Measurements from ENCODE around the gene PLA1A. TPM values are rescaled to one million over a fixed set of nuclear protein-coding genes. Genes with fewer than 3 reads are reported as not detected.
A peak's percentile ranks its signal among the peaks of the same experiment; 100 is the strongest.
"Not testable (repeated sequence)": the region's sequence is repeated elsewhere in the genome, so short reads cannot be mapped to it uniquely, and the experiment has no call there.

The PLA1A gene, protein sequence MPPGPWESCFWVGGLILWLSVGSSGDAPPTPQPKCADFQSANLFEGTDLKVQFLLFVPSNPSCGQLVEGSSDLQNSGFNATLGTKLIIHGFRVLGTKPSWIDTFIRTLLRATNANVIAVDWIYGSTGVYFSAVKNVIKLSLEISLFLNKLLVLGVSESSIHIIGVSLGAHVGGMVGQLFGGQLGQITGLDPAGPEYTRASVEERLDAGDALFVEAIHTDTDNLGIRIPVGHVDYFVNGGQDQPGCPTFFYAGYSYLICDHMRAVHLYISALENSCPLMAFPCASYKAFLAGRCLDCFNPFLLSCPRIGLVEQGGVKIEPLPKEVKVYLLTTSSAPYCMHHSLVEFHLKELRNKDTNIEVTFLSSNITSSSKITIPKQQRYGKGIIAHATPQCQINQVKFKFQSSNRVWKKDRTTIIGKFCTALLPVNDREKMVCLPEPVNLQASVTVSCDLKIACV
- polyA plus RNA-seq (2012; ENCODE audit: insufficient read depth, insufficient read length): not detected

DNA sequence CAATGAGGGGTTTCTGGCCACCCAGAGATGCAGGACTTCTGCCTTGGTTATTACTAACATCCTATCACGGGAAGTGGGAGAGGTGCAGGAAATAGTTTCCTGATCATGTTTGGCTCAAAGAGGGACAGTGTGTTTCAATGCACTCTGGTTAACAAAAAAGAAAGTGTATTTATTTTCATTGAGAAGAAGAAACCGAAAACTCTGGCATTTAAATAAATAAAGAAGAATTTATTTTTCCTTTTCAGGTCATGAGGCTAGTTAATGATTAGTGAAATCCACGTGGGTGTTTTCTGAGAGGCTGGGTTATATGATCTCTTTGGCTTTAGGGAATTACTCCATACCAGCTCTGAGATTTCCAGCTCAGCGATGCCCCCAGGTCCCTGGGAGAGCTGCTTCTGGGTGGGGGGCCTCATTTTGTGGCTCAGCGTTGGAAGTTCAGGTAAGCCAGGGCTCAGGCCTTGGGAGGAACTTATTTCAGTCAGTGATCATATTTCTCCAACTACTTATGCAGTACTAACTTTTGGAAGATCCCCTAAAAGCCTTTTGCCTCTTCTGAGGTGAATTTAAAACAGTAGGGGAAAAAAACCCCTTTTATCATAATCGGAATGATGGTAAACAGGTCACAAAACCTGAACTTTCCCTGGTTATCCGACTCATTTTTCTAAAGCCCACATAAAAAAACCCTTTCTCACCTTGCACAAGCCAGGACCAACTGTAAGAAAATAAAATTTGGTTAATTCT is at the start of gene PLA1A:
Gene PLA1A (plus strand): TSS at position 338 of the 741 bp plus-strand sequence. CDS start 29 bp downstream, at position 367.
- no peak for DNase-seq (ENCODE audit: low read depth, low spot score)
- H3K4me3 ChIP-seq (ENCODE audit: low read length): no peak within 1 kb of the TSS

DNA sequence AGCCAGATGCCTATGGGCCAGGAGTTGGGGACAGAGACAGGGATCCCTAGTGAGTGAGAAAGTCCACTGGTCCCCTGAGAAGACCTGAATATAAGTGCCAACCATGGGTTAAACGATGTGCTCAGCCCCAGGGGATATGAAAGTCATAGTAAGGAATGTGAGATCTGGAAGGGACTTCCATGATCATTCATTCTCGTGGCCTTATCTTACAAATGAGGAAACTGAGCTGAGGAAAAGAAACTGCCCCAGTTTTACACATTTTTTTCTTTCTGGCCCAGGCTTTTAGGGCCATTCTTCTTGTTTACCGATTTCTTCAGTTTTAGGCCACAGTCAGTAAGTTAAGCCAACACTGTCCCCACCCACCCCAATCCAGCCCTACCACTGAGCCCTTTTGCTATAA is 49.3 kb upstream of the PLA1A start:
- no peak for DNase-seq (ENCODE audit: low read depth, low spot score)
- no peak overlapping the region for H3K4me3 ChIP-seq (ENCODE audit: low read length)

DNA sequence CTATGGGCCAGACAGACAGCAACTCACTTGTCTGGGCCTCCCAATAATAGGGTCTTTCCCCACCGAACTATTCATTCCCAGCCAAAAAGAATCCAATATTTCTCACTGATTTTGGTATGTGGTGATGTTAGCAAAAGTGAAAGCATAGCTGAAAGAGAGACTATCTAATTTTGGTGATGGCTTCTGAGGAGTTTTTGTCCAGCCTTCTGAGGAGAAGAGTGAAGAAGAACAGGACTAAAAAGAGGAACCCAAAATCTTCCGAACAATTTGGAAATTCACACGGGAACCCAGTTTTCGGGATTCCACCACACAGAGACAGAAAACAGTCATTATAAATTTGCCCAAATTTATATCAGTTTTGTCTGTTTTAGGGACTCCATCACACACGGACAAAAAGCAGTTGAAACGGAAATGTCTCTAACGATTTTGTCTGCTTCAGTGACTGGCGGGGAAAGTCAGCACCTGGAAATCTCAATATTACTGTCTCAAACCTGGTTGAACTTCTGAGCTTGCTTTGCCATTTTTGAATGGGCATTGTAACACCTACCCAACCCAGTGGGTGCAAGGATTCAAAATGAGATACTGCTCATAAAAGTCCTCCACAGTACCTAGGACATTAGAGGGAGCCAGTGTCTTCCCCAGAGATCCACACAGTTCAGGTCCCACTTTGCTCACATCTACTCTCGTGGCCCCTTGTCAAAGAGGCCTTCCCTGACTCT is 47.3 kb upstream of the PLA1A start:
- H3K4me3 ChIP-seq (ENCODE audit: low read length): no peak overlapping the region
- DNase-seq (ENCODE audit: low read depth, low spot score): no peak

DNA sequence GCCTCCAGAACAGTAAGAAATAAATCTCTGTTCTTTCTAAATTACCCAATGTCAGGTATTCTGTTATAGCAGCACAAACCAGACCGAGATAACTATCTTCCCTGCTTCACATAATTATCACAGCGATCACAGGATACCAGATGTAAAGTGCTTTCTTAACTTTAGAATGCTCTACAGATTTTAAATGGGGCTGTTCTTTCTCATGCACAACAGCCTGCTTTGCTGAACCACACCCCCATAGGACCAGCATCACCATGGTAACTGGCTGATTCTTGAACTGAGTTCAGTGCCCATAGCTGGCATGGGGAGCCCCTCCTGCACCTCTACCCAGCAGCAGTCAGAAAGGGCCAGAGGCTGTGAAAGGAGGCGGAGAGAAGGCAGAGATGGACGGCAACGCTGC is 46.1 kb upstream of the PLA1A start:
- peak; percentile 3 for DNase-seq (ENCODE audit: low read depth, low spot score)
- no peak overlapping the region for H3K4me3 ChIP-seq (ENCODE audit: low read length)

DNA sequence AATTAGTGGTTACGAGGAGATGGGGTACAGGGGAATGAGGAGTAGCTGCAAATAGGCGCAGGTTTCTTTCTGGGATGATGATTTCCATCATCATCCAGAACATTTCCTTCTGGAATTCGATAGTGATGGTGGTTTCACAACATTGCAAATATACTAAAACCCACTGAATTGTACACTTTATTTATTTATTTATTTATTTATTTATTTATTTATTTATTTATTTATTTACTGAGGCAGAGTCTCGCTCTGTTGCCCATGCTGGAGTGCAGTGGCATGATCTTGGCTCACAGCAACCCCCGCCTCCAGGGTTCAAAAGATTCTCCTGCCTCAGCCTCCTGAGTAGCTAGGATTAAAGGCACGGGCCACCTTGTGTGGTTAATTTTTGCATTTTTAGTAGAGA is 44.8 kb upstream of the PLA1A start:
- H3K4me3 ChIP-seq (ENCODE audit: low read length); DNase-seq (ENCODE audit: low read depth, low spot score): not testable (repeated sequence)

DNA sequence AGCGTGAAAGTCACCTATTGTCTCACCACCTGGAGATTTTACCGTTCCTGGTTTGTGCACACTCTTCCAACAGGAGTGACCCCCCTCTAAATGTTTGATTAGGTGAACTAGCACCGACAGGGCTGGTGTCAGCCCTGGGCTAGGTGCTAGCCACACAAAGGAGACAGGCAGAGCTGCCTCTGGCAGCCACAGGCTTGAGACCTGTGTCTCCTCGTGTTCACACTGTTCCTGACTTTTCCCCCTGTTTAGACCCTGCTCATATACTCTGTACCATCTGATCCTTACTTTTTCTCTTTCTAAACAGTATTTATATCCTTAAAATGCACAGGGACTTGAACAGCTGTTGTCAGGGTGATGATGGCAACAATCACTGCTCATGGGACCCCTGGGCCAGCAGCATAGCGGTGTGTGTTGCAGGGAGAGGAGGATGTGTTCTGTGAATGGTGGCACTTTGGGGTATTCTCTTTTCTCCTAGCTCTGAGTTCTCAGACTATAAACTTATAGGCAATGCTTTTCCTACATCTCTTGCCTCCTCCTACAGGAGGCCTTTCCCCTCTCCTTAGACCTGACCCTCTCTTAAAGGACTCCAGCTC is 43.8 kb upstream of the PLA1A start:
- no peak for DNase-seq (ENCODE audit: low read depth, low spot score)
- no peak overlapping the region for H3K4me3 ChIP-seq (ENCODE audit: low read length)

DNA sequence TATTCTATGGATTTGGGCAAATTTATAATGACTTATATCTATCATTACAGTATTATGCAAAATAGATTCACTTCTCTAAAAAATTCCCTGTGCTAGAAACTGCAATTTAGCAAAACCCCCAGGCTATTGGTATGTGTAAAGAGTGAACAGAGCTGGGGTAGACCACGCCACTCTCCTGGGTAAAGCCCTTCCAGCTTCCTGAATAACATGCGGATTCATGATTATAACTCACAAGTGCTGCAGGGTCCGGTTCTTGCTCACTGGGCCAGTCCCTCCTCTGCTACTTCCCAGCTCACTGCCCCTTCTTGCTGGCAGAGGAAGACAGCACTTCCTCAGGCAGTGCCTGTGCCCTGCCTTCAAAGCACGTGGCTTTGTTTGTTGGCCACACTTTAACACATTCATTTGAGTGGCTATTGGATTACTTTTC is 42.4 kb upstream of the PLA1A start:
- DNase-seq (ENCODE audit: low read depth, low spot score): no peak
- H3K4me3 ChIP-seq (ENCODE audit: low read length): no peak overlapping the region

DNA sequence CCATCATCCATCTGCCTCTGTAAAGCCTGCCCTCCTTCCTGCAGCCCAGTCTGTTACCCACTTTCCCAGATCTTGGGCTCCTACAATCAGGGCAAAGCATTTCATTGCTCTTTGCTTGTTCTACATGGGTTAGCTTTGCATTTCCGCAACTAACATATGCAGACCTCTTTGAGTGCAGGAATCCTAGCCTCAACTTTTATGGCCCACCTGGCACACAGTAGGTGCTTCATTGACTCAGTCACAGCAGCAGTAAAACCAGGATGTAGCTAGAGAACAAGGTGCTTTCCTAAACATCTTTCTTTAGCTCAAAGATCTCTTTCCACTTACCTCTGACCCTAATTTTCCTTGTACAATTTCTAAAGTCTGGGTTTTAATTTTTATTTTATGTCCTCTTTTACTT is 41.8 kb upstream of the PLA1A start:
- H3K4me3 ChIP-seq (ENCODE audit: low read length): no peak overlapping the region
- no peak for DNase-seq (ENCODE audit: low read depth, low spot score)

DNA sequence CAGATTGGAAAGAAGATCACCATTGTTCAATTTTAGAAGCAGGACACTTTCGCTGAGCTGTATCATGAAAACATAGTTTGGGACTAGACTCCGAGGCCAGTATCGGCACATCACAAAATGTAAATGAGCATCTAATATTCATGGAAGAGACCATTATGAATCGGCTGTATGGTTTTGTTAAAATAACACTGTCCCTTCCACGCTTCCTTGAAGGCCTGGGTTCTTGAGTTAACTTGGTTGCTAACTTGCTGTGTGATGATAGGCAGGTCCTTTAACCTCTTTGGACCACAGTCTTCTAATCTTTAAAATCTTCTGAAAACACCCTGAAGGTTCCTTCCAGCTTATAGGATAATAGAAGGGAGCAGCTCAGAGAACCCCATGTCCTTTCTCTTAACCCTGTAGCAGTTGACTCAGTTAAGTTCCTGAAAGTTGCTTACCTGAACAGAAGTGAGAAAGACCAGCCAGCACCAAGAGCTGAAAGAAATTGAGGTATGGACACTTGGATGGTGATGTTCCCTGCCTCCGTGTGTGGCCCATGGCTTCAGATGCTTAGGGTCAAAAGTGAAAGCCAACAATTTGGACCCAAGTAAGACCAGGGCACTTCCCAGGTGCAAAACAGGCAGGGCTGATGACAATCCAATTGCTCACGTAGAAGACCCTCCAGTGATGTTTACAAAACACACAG is 40.4 kb upstream of the PLA1A start:
- no peak for DNase-seq (ENCODE audit: low read depth, low spot score)
- no peak overlapping the region for H3K4me3 ChIP-seq (ENCODE audit: low read length)

DNA sequence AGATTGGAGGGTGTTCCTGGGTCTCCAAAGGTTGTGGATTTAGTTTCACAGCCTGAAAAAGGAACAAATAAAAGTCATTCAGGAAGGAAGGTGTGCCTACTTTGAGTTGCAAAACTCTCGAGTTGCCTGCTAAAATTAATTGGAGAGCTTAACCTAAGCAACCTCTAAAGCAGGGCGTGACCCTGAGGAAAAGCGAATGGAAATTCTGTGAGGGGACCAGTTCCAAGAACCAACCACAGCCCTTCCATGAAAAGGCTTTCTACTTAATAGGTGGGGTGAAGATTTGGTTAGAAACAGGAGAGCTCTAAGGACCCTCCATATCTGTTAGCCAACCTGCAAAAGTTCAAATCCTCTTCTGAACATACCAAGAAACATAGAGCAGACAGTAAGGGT is 39.8 kb upstream of the PLA1A start:
- DNase-seq (ENCODE audit: low read depth, low spot score): no peak
- H3K4me3 ChIP-seq (ENCODE audit: low read length): no peak overlapping the region

DNA sequence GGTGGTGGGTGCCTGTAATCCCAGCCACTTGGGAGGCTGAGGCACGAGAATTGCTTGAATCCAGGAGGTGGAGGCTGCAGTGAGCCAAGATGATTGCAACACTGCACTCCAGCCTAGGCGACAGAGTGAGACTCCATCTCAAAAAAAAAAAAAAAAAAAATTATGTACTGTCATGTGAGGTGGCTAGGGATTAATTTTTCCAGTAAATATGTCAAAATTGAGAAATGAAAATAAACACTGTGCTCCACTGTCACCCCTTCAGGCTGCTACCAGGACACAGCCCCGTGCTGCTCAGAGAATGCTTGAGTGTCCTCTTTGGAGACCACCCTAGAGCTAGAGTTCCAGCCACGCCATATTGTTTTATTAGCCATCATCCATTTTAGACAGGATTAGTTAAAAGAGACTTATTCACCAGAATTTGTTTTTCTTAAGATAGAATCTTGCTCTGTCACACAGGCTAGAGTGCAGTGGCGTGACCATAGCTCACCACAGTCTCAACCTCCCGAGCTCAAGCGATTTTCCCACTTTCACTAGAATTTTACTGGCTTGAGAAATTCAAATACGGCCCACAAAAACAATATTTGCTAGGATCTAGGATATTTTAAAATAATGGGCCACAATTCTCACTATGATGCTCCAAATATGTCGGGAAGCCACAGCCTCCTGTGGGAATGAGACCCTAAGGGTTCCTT is 38.9 kb upstream of the PLA1A start:
- no peak for DNase-seq (ENCODE audit: low read depth, low spot score)
- H3K4me3 ChIP-seq (ENCODE audit: low read length): no peak overlapping the region

DNA sequence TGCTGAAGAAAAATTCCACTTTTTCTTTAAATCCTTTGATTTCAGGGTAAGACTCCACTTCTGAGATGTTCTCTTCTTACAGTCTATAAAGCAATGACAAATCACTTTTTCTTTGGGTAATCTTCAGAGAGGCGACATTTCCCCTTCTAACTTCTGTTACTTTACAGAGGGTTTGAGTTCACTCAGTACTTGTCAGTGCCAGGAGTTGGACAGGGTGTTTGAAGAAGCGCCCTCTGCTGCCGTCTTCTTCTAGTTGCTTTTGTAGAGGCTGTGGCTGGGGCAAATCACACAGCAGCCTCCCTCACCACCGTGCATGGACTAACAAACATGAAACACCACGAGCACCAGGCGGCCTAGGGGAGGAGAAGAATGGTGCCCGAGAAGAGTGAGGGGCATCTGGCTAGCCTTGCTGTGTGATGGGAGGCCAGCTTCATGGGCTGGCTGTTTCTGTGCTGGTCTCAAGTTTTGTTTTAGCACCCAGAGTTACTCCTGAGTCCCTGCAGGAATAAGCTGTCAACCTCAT is 38.2 kb upstream of the PLA1A start, which contains the start of gene CD80:
Gene CD80 (minus strand): TSS at position 174 of the 523 bp plus-strand sequence. CDS start 1,886 bp downstream, outside the sequence.
- DNase-seq (ENCODE audit: low read depth, low spot score): peak; percentile 75
- no peak within 1 kb of the TSS for H3K4me3 ChIP-seq (ENCODE audit: low read length)

DNA sequence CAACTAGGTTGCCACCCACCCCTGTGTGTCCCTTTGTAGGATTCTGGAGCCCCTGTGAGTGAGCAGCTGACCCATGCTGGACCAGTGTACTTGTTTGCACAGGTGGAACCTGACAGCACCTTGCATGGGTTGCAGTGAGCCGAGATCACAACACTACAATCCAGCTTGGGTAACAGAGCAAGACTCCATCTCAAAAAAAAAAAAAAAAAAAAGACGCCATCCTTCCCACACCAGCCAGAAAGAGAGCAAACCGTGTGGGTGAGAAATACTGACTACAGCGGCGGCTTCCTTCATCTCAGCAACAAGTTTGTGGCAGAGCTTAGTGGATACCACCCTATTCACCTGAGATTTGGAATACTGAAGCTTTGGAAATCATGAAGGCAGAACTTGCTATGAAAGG is 37.5 kb upstream of the PLA1A start:
- DNase-seq (ENCODE audit: low read depth, low spot score): no peak
- H3K4me3 ChIP-seq (ENCODE audit: low read length): no peak overlapping the region

DNA sequence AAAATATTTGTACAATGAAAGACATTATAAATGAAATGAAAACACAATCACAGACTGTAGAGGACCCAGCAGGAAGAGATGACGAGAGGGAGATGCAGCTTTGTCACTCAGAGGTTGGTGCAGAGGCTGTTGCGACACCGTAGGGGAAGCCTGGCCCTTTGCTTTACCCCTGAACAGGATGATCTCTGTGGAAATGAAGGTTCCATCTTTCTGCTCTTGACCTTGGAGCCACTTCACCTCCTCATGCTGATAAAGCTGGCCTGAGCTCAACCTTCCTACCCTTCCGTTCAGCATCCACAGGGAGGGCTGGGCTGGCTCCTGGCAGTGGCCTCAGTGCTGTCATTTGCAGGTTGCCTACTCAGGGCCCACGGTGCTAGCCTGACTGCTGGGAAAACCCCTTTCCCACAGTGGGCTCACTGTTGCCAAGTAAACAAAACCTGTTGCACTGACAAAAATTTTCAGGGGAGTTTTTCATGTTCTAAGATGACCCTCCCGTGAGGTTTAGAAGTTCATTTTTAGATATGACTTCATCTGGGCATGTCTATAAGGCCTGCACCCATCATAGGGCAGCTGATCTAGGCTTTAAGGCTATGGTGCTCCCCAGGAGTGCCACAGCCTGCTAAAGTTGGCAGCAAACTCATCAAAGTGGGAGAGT is 35.3 kb upstream of the PLA1A start:
- H3K4me3 ChIP-seq (ENCODE audit: low read length): no peak overlapping the region
- DNase-seq (ENCODE audit: low read depth, low spot score): no peak

DNA sequence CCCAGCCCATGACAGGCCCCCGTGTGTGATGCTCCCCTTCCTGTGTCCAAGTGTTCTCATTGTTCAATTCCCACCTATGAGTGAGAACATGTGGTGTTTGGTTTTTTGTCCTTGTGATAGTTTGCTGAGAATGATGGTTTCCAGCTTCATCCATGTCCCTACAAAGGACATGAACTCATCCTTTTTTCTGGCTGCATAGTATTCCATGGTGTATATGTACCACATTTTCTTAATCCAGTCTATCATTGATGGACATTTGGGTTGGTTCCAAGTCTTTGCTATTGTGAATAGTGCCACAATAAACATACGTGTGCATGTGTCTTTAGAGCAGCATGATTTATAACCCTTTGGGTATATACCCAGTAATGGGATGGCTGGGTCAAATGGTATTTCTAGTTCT is 34.4 kb upstream of the PLA1A start:
- not testable (repeated sequence) for H3K4me3 ChIP-seq (ENCODE audit: low read length); DNase-seq (ENCODE audit: low read depth, low spot score)

DNA sequence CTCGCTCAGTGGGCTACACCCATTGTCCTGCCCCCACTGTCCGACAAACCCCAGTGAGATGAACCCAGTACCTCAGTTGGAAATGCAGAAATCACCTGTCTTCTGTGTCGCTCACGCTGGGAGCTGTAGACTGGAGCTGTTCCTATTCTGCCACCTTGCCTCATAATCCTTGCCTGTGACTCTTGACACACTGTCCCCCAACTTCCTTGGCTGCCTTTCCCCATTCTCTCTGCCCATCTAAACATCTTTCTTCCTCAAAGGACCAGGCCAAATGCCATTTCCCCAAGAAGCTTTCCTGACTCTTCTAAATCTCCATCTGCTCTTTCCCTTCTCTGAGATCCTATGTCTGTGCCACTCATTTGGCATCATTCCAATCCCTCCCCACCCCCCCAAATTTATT is 28.5 kb upstream of the PLA1A start:
- H3K4me3 ChIP-seq (ENCODE audit: low read length): no peak overlapping the region
- DNase-seq (ENCODE audit: low read depth, low spot score): no peak

DNA sequence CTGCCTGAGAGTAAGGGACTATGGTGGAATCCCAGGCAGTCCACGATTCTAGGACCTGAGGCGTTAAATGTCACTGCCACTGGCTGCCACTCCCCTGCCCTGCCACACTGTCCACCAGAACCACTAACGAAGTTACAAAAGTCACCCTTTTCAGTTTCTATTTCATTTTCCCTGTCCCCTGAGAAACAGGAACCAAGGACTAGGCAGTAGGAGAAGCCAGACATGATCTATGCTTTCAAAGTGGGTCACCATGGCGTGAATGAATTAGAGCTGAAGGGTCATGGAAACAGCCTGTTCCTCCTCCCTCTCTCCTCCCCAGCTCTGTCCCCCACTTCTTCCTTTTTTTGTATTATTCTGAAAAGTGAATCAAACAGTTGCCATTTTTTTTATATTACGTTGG is 27.5 kb upstream of the PLA1A start:
- no peak overlapping the region for H3K4me3 ChIP-seq (ENCODE audit: low read length)
- DNase-seq (ENCODE audit: low read depth, low spot score): no peak
